GM19239 (cell line): ENCODE results near the gene OR52R1.
"Not testable (repeated sequence)": the region's sequence is repeated elsewhere in the genome, so short reads cannot be mapped to it uniquely, and the experiment has no call there.

Experiments used
- DNase-seq: peaks from one replicate; pipeline ENCODE4 v3.0.0; 2011; ENCODE audit warnings: low spot score; ENCODE audit not compliant: insufficient read length
- FAIRE-seq: peaks from 2 replicates; lab custom pipeline; 2011; peaks lifted over from hg19 to GRCh38; lab: Jason Lieb, UNC

Gene OR52R1

GRCh38 chr11:4804280-4804679 lies at the start of gene OR52R1:
Gene OR52R1 (minus strand): TSS chr11:4804380. CDS start chr11:4804380, 0 bp downstream.
- DNase-seq (no peak), FAIRE-seq (no peak)

GRCh38 chr11:4851033-4851432 lies 46.9 kb upstream of the OR52R1 start:
- FAIRE-seq, result no peak
- DNase-seq, result no peak

- FAIRE-seq, result no peak
- DNase-seq, result no peak
Observed at GRCh38 chr11:4848908-4849532, 44.8 kb upstream of the OR52R1 start, which contains the start of gene OR51S1. Gene OR51S1 (minus strand): TSS chr11:4849208. CDS start chr11:4849208, 0 bp downstream.

- no peak for FAIRE-seq
- no peak for DNase-seq
Observed at GRCh38 chr11:4839851-4840549, 35.8 kb upstream of the OR52R1 start.

GRCh38 chr11:4830909-4831308 lies 26.7 kb upstream of the OR52R1 start:
- FAIRE-seq, result no peak
- DNase-seq, result no peak

- no peak for DNase-seq
- no peak for FAIRE-seq
Observed at GRCh38 chr11:4830346-4830745, 26.2 kb upstream of the OR52R1 start.

- FAIRE-seq, result no peak
- DNase-seq, result no peak
Observed at GRCh38 chr11:4826425-4826824, 22.2 kb upstream of the OR52R1 start.

- FAIRE-seq, result no peak
- no peak for DNase-seq
Observed at GRCh38 chr11:4825132-4825531, 21.0 kb upstream of the OR52R1 start.

GRCh38 chr11:4821021-4821420 lies 16.8 kb upstream of the OR52R1 start, which contains the start of gene OR51F2:
Gene OR51F2 (plus strand): TSS chr11:4821321. CDS start chr11:4821422, 101 bp downstream.
- FAIRE-seq (no peak), DNase-seq (no peak)

- no peak for FAIRE-seq
- DNase-seq, result no peak
Observed at GRCh38 chr11:4809246-4809645, 5.1 kb upstream of the OR52R1 start.

- no peak for DNase-seq
- no peak for FAIRE-seq
Observed at GRCh38 chr11:4808476-4808875, 4.3 kb upstream of the OR52R1 start.

GRCh38 chr11:4801316-4801715 lies 2.9 kb downstream of the OR52R1 start:
- FAIRE-seq, DNase-seq: not testable (repeated sequence)

GRCh38 chr11:4798427-4799183 lies 5.6 kb downstream of the OR52R1 start:
- no peak for FAIRE-seq
- DNase-seq, result no peak

- no peak for FAIRE-seq
Observed at GRCh38 chr11:4797206-4797605, 7.0 kb downstream of the OR52R1 start.

GRCh38 chr11:4782454-4782853 lies 21.7 kb downstream of the OR52R1 start:
- FAIRE-seq (no peak), DNase-seq (no peak)

More at GRCh38 chr11:4797206-4797605, 7.0 kb downstream of the OR52R1 start:
- no peak for DNase-seq

- DNase-seq (no peak), FAIRE-seq (no peak)
Observed at GRCh38 chr11:4769838-4770237, 34.3 kb downstream of the OR52R1 start, which contains the start of gene OR51F1. Gene OR51F1 (minus strand): TSS chr11:4769938. CDS start chr11:4769938, 0 bp downstream.

- FAIRE-seq (no peak), DNase-seq (no peak)
Observed at GRCh38 chr11:4768094-4768493, 36.1 kb downstream of the OR52R1 start.

GRCh38 chr11:4766420-4767043 lies 37.6 kb downstream of the OR52R1 start:
- DNase-seq, result no peak
- no peak for FAIRE-seq

GRCh38 chr11:4763096-4763495 lies 41.1 kb downstream of the OR52R1 start:
- DNase-seq (peak; percentile 1), FAIRE-seq (peak; percentile 47)
